HCT116 (cell line): ENCODE results near the gene ANKRD37. TPM values are rescaled to one million over a fixed set of nuclear protein-coding genes. Genes with fewer than 3 reads are reported as not detected.

Experiments
- ATAC-seq: fragments of 200-7000 bp; cut with Tn5 transposase; 2 replicates; pipeline ENCODE4 v1.9.1; 2020; ENCODE audit warnings: mild to moderate bottlenecking, moderate library complexity
- BruUV-seq: library from RNA; stranded (reverse); fragments of 400-500 nt; replicated peaks from 2 replicates; lab custom pipeline; 2021; lab: Mats Ljungman, UMichigan
- CTCF ChIA-PET: fragments of 300-600 bp; sonication (Branson Sonifier 250); formaldehyde crosslinking; loops from one replicate; lab custom pipeline; 2021; ENCODE audit warnings: antibody characterized with exemption; lab: Charles Lee
- POLR2A ChIA-PET: fragments of 300-600, 350-600 bp; sonication (Branson Sonifier 250); formaldehyde crosslinking; loops from one replicate; lab custom pipeline; 2021; ENCODE audit warnings: antibody characterized with exemption; lab: Charles Lee
- RAD21 ChIA-PET, 2 experiments: fragments of 300-600 bp; sonication (Branson Sonifier 250); formaldehyde crosslinking; loops; one replicate each; lab custom pipeline; 2023; ENCODE audit warnings: low total read pairs in 2 of 2; ENCODE audit not compliant: uncharacterized antibody in 2 of 2, unreplicated experiment in 2 of 2, low non-redundant PET in 1 of 2; lab: Charles Lee
- DNase-seq: peaks from one replicate; pipeline ENCODE4 v3.0.0-alpha.2; 2010; ENCODE audit warnings: low read depth, low spot score
- H2AFZ ChIP-seq: fragments of 200-600 bp; shearing (Covaris generic), sonication (generic); 2 replicates; pipeline ENCODE4 v1.6.1; 2017; ENCODE audit warnings: low read depth, mixed run types, mixed read lengths, antibody characterized with exemption, low read length; ENCODE audit not compliant: poor library complexity, severe bottlenecking
- H3K27ac ChIP-seq: 2 replicates; pipeline ENCODE4 v1.5.1; 2012; ENCODE audit warnings: low read depth, low read length
- H3K27me3 ChIP-seq: fragments of 200-600 bp; sonication (generic); 2 replicates; pipeline ENCODE4 v1.6.1; 2016; ENCODE audit warnings: mixed run types, low read length, mixed read lengths; ENCODE audit not compliant: insufficient read depth
- H3K36me3 ChIP-seq, 2 experiments: fragments of 200-500 bp in 1 of 2; fragments of 200-600 bp in 1 of 2; sonication (Bioruptor generic) in 1 of 2; sonication (generic) in 1 of 2; 2 replicates each; pipeline versions ENCODE4 v1.5.1 to v1.6.1; 2014 to 2016; ENCODE audit warnings: low read length in 2 of 2, inconsistent platforms in 1 of 2, mixed read lengths in 1 of 2, mixed run types in 1 of 2; ENCODE audit not compliant: insufficient read depth in 2 of 2, control insufficient read depth in 1 of 2
- H3K4me1 ChIP-seq, 2 experiments: fragments of 200-600 bp in 1 of 2; sonication (generic) in 1 of 2; 2 replicates each; pipeline versions ENCODE4 v1.5.1 to v1.6.1; 2012 to 2017; ENCODE audit warnings: low read length in 2 of 2, inconsistent platforms in 1 of 2, mild to moderate bottlenecking in 1 of 2, mixed read lengths in 1 of 2, mixed run types in 1 of 2, moderate library complexity in 1 of 2; ENCODE audit not compliant: insufficient read depth in 2 of 2, control insufficient read depth in 1 of 2
- H3K4me2 ChIP-seq: fragments of 200-600 bp; sonication (generic); 2 replicates; pipeline ENCODE4 v1.6.1; 2017; ENCODE audit warnings: mixed run types, low read length, mixed read lengths
- H3K4me3 ChIP-seq, 2 experiments: fragments of 200-600 bp in 1 of 2; sonication (generic) in 1 of 2; replicated peaks in 1 of 2; 2 replicates each; pipeline ENCODE4 v1.5.1; 2011 to 2016; ENCODE audit warnings: low read length in 2 of 2, control low read depth in 1 of 2, low read depth in 1 of 2, mild to moderate bottlenecking in 1 of 2, mixed read lengths in 1 of 2, mixed run types in 1 of 2
- H3K79me2 ChIP-seq: fragments of 200-600 bp; sonication (generic); 2 replicates; pipeline ENCODE4 v1.6.1; 2017; ENCODE audit warnings: mild to moderate bottlenecking, mixed run types, low read length, moderate library complexity, mixed read lengths; ENCODE audit not compliant: insufficient read depth
- H3K9ac ChIP-seq: fragments of 200-600 bp; sonication (generic); 2 replicates; pipeline ENCODE4 v1.6.1; 2016; ENCODE audit warnings: low read length, mixed read lengths
- H3K9me2 ChIP-seq: fragments of 200-600 bp; sonication (generic), shearing (Covaris generic); 2 replicates; pipeline ENCODE4 v1.6.1; 2017; ENCODE audit warnings: mixed run types, mild to moderate bottlenecking, moderate library complexity; ENCODE audit not compliant: insufficient read depth
- H3K9me3 ChIP-seq, 2 experiments: fragments of 200-500 bp in 1 of 2; fragments of 200-600 bp in 1 of 2; sonication (Bioruptor generic) in 1 of 2; sonication (generic) in 1 of 2; 2 replicates each; pipeline ENCODE4 v1.6.1; 2014 to 2017; ENCODE audit warnings: low read length in 2 of 2, mixed read lengths in 2 of 2, inconsistent platforms in 1 of 2, low read depth in 1 of 2, mild to moderate bottlenecking in 1 of 2, mixed run types in 1 of 2, moderate library complexity in 1 of 2; ENCODE audit not compliant: control insufficient read depth in 1 of 2, insufficient read depth in 1 of 2
- H4K20me1 ChIP-seq: fragments of 200-600 bp; sonication (generic), shearing (Covaris generic); 2 replicates; pipeline ENCODE4 v1.6.1; 2017; ENCODE audit warnings: mixed run types, mild to moderate bottlenecking, moderate library complexity; ENCODE audit not compliant: insufficient read depth
- ATF3 ChIP-seq: IDR thresholded peaks from 2 replicates; pipeline ENCODE4 v1.6.1; 2012
- CEBPB ChIP-seq: IDR thresholded peaks from 2 replicates; pipeline ENCODE4 v1.6.1; 2012; ENCODE audit warnings: low read depth
- EGR1 ChIP-seq: IDR thresholded peaks from 2 replicates; pipeline ENCODE4 v1.6.1; 2012; ENCODE audit warnings: low read depth
- ELF1 ChIP-seq: IDR thresholded peaks from 2 replicates; pipeline ENCODE4 v1.6.1; 2012; ENCODE audit warnings: low read depth, borderline replicate concordance
- EZH2 ChIP-seq: fragments of 200-600 bp; sonication (generic); IDR thresholded peaks from 2 replicates; pipeline ENCODE4 v1.6.1; 2017; ENCODE audit warnings: antibody characterized with exemption, mixed run types
- EZH2phosphoT487 ChIP-seq: fragments of 200-600 bp; IDR thresholded peaks from 2 replicates; pipeline ENCODE4 v1.6.1; 2018; ENCODE audit warnings: antibody characterized with exemption, borderline replicate concordance
- JUND ChIP-seq: IDR thresholded peaks from 2 replicates; pipeline ENCODE4 v1.6.1; 2012
- MAX ChIP-seq: IDR thresholded peaks from 2 replicates; pipeline ENCODE4 v1.6.1; 2012
- POLR2A ChIP-seq: IDR thresholded peaks from 2 replicates; pipeline ENCODE4 v1.7.0; 2011; ENCODE audit warnings: borderline replicate concordance; ENCODE audit not compliant: insufficient read depth, insufficient read length; ENCODE audit errors: extremely low read depth
- POLR2AphosphoS5 ChIP-seq: IDR thresholded peaks from 2 replicates; pipeline ENCODE4 v1.6.1; 2011; ENCODE audit warnings: mild to moderate bottlenecking, low read depth, low read length, moderate library complexity
- RAD21 ChIP-seq: IDR thresholded peaks from 2 replicates; pipeline ENCODE4 v1.6.1; 2012; ENCODE audit warnings: low read depth, mild to moderate bottlenecking
- REST ChIP-seq: IDR thresholded peaks from 2 replicates; pipeline ENCODE4 v1.6.1; 2012; ENCODE audit warnings: low read depth
- SIN3A ChIP-seq: IDR thresholded peaks from 2 replicates; pipeline ENCODE4 v1.6.1; 2012; ENCODE audit warnings: low read depth
- SP1 ChIP-seq: IDR thresholded peaks from 2 replicates; pipeline ENCODE4 v1.6.1; 2012; ENCODE audit warnings: low read depth
- YY1 ChIP-seq: IDR thresholded peaks from 2 replicates; pipeline ENCODE4 v1.6.1; 2011; ENCODE audit warnings: low read length, low read depth, moderate library complexity, mild to moderate bottlenecking; ENCODE audit not compliant: insufficient replicate concordance; ENCODE audit errors: extremely low read depth
- ZNF274 ChIP-seq: fragments of 200-500 bp; sonication (Bioruptor generic); IDR thresholded peaks from 2 replicates; pipeline ENCODE4 v1.6.1; 2014; ENCODE audit warnings: mild to moderate bottlenecking, low read depth, low read length, inconsistent platforms
- intact Hi-C: fragments of 100-400 bp; cut with micrococcal nuclease; formaldehyde crosslinking; loops from 2 replicates; pipeline ENCODE4 v1.10.0; 2022
- total RNA-seq: library from RNA; stranded (reverse); gene quantifications from one replicate; pipeline ENCODE4 v1.2.1, GENCODE V29; 2021; ENCODE audit not compliant: unreplicated experiment
- TF ChIP-seq, protein P1 (sequence below), 3 experiments: fragments of 200-600 bp in 1 of 3; sonication (generic) in 1 of 3; IDR thresholded peaks in 2 of 3; conservative IDR thresholded peaks in 1 of 3; 2 replicates each; pipeline ENCODE4 v1.5.1; 2012 to 2017; ENCODE audit warnings: low read depth in 2 of 3, low read length in 2 of 3, antibody characterized with exemption in 1 of 3, borderline replicate concordance in 1 of 3, control low read depth in 1 of 3, mild to moderate bottlenecking in 1 of 3, mixed read lengths in 1 of 3, mixed run types in 1 of 3, moderate library complexity in 1 of 3; ENCODE audit not compliant: insufficient read depth in 1 of 3
- TF ChIP-seq, protein P2 (sequence below): IDR thresholded peaks from 2 replicates; pipeline ENCODE4 v1.6.1; 2011; ENCODE audit warnings: mild to moderate bottlenecking, low read length, moderate library complexity; ENCODE audit not compliant: insufficient replicate concordance; ENCODE audit errors: extremely low read depth

The ANKRD37 gene
- total RNA-seq, 1 experiment from 2014 or later, result 29.9 TPM

GRCh38 chr4:185429660-185430059, 33.0 kb downstream of the ANKRD37 start:
- BruUV-seq, result no TSS peak
- Histone ChIP-seq H4K20me1 (no peaks in the 10 kb centered on the region), H3K4me2 (no peak overlapping the region), H3K9ac (no peak overlapping the region), H3K27me3 (no peaks in the 10 kb centered on the region), H3K4me3 (no peak overlapping the region), H3K27ac (no peak overlapping the region), H2AFZ (no peak overlapping the region), H3K9me2 (no peaks in the 10 kb centered on the region), H3K36me3 (no peaks in the 10 kb centered on the region), H3K4me1 (peaks cover 3 to 15% of the 10 kb centered on the region in 2 experiments; a peak in 3 of 4 replicates), H3K9me3 (no peaks in the 10 kb centered on the region), H3K79me2 (0 out of 2 replicates have a peak, but pooled peaks cover 4% of the 10 kb centered on the region)
- DNase-seq (no peak), ATAC-seq (no peak)
- ChIA-PET POLR2A (no interaction called here), RAD21 (no interaction called here), CTCF (no interaction called here)
- TF ChIP-seq JUND (no peak), RAD21 (no peak), POLR2AphosphoS5 (no peak), REST (no peak), ATF3 (no peak), EZH2phosphoT487 (no peak), ZNF274 (no peak), SP1 (no peak), ELF1 (no peak), CEBPB (no peak), EZH2 (no peak), MAX (no peak), POLR2A (no peak), SIN3A (no peak), YY1 (no peak), EGR1 (no peak)
- TF ChIP-seq, protein P1, sequence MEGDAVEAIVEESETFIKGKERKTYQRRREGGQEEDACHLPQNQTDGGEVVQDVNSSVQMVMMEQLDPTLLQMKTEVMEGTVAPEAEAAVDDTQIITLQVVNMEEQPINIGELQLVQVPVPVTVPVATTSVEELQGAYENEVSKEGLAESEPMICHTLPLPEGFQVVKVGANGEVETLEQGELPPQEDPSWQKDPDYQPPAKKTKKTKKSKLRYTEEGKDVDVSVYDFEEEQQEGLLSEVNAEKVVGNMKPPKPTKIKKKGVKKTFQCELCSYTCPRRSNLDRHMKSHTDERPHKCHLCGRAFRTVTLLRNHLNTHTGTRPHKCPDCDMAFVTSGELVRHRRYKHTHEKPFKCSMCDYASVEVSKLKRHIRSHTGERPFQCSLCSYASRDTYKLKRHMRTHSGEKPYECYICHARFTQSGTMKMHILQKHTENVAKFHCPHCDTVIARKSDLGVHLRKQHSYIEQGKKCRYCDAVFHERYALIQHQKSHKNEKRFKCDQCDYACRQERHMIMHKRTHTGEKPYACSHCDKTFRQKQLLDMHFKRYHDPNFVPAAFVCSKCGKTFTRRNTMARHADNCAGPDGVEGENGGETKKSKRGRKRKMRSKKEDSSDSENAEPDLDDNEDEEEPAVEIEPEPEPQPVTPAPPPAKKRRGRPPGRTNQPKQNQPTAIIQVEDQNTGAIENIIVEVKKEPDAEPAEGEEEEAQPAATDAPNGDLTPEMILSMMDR (IDR thresholded peaks at IDR 0.05 in 2 of 3, conservative IDR thresholded peaks at IDR 0.05 in 1 of 3; ENCODE audit: borderline replicate concordance in 1 of 3, insufficient read depth in 1 of 3, low read depth in 2 of 3, low read length in 2 of 3), result no peak
- TF ChIP-seq, protein P2, sequence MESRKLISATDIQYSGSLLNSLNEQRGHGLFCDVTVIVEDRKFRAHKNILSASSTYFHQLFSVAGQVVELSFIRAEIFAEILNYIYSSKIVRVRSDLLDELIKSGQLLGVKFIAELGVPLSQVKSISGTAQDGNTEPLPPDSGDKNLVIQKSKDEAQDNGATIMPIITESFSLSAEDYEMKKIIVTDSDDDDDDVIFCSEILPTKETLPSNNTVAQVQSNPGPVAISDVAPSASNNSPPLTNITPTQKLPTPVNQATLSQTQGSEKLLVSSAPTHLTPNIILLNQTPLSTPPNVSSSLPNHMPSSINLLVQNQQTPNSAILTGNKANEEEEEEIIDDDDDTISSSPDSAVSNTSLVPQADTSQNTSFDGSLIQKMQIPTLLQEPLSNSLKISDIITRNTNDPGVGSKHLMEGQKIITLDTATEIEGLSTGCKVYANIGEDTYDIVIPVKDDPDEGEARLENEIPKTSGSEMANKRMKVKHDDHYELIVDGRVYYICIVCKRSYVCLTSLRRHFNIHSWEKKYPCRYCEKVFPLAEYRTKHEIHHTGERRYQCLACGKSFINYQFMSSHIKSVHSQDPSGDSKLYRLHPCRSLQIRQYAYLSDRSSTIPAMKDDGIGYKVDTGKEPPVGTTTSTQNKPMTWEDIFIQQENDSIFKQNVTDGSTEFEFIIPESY, result no peak
- intact Hi-C loops, result no loop called here
